Measurements from ENCODE around the gene KIF26A.

- TF ChIP-seq, protein P1, sequence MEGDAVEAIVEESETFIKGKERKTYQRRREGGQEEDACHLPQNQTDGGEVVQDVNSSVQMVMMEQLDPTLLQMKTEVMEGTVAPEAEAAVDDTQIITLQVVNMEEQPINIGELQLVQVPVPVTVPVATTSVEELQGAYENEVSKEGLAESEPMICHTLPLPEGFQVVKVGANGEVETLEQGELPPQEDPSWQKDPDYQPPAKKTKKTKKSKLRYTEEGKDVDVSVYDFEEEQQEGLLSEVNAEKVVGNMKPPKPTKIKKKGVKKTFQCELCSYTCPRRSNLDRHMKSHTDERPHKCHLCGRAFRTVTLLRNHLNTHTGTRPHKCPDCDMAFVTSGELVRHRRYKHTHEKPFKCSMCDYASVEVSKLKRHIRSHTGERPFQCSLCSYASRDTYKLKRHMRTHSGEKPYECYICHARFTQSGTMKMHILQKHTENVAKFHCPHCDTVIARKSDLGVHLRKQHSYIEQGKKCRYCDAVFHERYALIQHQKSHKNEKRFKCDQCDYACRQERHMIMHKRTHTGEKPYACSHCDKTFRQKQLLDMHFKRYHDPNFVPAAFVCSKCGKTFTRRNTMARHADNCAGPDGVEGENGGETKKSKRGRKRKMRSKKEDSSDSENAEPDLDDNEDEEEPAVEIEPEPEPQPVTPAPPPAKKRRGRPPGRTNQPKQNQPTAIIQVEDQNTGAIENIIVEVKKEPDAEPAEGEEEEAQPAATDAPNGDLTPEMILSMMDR (IDR thresholded peaks at IDR 0.05) = no peak
- no peak for TF ChIP-seq POLR2AphosphoS5 (IDR thresholded peaks at IDR 0.05)
These were observed 50.5 kb downstream of the KIF26A start for GRCh38 chr14:104188727-104189400.

Data from prostate gland (tissue), 2 donors.